CD4-positive, alpha-beta T cell treated with Interleukin-10 for 1 hour (primary cell): Measurements from ENCODE around the gene SIGLEC15.
"Not testable (repeated sequence)": the region's sequence is repeated elsewhere in the genome, so short reads cannot be mapped to it uniquely, and the experiment has no call there.

Experiments
- DNase-seq: peaks from one replicate; pipeline ENCODE4 v3.0.0-alpha.2; 2020

SIGLEC15 gene

GRCh38 chr18:45821026-45821425, 4.4 kb upstream of the SIGLEC15 start:
- no peak for DNase-seq

GRCh38 chr18:45821711-45822110, 3.8 kb upstream of the SIGLEC15 start:
- no peak for DNase-seq

DNA sequence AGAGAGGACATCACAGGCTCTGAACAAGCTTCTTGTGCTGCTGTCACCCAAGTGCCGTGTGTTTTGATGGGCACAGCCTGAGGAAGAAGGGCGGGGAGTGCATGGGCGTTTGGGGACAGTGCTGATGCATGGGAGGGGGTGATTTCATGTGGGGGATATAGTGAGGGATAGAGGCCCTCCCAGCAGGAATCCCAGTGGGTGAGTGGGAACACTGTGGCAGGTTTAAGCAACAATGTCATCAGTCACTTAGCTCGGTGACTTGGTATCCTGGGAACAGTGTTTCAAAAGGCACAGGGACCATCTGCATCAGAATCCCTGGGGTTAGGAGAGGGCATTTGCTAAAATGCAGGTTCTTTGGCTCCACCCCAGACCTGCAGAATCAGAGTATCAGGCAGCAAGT, 609 bp downstream of the SIGLEC15 start:
- DNase-seq = no peak

- DNase-seq = not testable (repeated sequence)
These were observed 1.2 kb downstream of the SIGLEC15 start for GRCh38 chr18:45826716-45827115.

DNA sequence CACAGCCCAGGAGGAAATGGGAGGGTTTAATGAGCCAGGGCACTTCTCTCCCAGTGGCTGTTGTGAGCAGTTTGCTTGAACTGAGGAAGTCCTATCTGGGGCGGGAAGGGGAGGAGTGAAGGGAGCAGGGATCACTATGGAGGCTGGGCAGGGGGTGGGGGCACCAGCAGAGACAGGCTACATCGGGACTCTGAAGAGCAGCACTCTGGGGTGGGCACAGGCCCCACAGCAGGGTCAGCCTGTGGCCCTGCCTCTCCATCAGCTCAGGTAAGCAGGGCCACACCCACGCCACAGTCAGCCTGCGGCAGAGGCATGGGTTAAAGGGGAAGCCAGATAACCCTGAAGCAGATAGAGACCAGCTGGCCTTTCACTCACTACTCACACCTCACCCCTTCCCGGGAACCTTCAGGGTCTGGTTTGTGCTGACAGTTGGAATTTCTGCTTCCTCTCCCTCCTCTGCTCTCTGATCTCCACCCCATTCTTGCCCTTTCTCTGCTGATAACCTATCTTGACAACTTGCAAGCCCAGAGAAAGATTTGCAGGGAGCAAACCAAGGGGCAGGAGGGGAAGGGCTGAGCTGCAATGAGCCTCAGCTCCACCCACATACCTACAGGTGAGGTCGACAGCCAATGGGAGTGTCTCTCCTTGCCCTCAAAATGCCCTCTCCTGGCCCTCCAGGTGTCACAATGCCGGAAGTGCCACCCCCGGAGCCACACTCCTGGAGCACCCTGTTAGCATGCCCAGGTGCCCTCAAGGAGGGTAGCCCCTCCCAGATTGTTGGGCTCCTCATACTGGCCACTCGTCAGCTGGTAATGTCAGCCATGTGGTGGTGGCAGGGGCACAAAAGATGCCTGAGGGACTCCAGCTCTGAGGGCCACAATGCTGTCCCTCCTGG, 3.7 kb downstream of the SIGLEC15 start:
- no peak for DNase-seq

DNA sequence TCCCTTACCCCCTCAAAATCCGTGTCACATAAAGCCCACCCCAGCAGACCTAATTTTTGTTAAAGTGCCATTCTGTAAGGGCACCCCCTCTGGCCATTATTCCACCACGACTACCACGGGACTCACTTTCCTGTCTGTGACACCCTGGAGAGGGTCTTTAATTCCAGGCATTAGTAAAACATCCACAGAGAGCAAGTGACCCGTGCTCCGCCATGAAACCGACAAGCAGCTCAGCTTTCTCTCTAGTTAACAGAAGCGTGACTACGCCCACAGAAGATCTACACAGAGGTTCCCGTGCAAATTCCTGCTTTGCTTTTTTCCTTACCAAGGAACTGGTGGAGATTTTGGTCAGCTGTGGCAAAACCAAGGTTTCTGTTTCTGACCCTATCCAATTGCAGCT, 4.4 kb downstream of the SIGLEC15 start:
- no peak for DNase-seq

DNA sequence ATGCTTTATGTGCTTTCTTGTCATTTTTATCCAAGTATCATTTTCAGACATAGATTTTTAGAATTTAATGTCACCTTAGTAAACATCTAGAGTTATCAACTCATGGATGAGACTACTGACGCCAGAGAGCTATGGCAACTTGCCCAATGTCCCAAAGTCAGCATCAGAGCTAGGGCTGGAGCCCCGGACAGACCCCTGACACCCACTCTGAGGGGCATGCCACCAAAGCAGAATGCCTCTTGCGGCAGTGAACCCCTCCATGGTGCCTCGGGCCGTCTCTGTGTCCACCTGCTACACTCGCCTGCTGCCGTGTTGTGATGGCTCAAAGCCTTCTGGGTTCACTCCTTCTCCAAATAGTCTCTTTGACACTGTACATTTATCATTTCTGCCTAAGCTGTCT, 5.4 kb downstream of the SIGLEC15 start:
- DNase-seq = no peak

DNA sequence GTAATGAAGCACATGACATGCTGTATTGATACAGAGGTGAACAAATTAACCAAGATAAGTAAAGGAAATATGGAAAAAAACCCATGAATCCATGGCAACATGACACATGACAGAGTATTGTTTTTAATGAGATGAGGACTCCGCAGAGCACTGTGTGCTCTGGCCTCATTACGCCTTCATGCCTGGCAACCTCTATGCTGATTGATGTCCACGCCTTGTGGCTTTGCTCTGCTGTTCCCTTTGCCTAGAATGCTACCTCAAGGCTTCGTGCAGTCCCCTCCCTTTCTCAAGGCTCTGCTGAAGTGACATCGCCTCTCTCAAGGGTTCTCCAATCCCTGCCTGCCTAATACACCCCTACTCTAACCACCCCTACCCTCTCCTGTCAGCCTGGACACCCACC, 8.4 kb downstream of the SIGLEC15 start:
- DNase-seq = no peak

GRCh38 chr18:45834306-45834705, 8.8 kb downstream of the SIGLEC15 start:
- no peak for DNase-seq

DNA sequence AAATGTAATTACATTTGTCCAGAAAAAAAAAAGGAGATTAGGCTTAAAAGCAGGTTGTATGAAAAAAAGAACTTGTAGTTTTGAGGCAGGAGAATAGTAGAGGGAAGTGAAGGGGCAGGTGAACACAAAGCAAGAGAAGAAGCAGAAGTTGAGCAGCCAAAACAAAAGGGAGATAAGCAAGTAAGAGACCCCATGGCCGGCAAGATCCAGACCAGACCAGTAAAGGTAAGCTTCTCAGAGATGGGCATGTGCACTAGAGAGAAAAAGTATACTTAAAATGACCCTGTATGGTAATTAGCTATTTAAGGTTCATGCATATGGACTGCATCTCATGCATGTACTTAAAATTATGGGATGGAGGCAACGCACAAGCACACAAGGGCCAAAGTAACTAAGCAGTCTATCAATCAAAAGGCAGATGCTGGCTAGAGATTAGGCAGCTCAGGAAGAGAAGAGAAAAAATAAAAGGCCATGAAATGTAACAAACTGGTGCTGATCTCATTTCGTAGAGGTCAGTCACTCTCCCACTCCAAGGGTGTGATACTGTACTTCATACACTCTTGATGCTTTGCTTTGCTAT, 9.7 kb downstream of the SIGLEC15 start:
- no peak for DNase-seq

DNA sequence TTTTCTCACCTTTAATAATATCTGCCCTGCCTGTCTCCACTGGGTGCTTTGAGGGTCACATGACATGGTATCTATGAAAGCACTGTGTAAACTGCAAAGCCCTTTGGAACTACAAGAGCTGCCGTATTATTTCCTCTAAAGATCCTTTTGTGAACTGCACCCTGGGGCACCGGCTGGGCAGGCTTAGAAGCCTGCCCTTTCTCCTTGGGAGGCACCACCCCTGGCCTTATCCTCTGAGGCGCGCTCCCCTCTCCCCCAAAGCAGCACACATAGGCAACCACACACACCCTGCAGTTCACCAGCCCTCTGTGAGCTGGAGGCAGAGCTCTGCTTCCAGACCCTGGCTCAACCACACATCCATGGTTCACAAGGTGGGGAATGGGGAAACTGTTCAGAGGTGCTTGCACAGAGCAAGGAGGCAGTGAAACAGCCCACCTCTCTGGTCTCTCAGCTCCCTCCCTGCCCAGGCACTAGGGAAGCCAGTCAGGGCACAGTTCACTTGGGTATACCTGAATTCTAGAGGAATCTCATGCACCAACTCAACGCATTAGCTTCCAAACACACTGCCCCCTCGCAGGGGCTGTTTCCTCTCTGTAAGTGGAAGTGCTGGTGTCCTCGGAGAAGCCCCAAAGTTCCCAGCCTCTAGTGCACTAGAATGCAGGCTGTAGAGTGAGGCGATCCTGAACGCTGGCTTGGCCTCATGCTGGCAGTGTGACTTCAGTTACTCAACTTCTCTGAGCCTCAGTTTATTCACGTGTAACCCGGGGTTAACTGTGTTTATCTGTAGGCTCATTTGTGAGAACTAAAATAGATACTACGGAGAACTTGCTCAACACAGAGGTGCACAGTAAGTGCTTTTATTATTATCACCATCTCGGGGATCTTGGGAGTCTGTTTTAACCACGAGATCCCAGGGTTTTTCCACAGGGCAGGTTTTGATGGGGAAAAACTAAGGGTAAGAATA, 11.0 kb downstream of the SIGLEC15 start:
- DNase-seq = no peak

DNA sequence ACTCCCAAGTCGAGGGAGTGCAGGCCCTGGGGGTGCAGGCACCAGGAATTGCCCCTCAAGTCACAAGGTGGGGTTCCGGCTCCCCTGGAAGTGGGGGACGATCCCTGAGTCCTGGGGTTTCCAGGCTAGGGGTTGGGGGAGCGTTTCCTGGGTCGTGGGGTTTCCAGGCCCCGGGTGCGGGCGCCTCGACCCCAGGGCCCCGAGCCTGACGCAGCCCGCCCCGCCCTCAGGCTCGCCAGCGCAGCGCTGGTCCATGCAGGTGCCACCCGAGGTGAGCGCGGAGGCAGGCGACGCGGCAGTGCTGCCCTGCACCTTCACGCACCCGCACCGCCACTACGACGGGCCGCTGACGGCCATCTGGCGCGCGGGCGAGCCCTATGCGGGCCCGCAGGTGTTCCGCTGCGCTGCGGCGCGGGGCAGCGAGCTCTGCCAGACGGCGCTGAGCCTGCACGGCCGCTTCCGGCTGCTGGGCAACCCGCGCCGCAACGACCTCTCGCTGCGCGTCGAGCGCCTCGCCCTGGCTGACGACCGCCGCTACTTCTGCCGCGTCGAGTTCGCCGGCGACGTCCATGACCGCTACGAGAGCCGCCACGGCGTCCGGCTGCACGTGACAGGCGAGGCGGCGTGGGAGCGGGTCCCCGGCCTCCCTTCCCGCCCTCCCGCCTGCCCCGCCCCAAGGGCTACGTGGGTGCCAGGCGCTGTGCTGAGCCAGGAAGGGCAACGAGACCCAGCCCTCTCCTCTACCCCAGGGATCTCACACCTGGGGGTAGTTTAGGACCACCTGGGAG, 12.0 kb downstream of the SIGLEC15 start:
- peak; percentile 45 for DNase-seq

GRCh38 chr18:45838302-45839070, 13.0 kb downstream of the SIGLEC15 start:
- DNase-seq = no peak

DNA sequence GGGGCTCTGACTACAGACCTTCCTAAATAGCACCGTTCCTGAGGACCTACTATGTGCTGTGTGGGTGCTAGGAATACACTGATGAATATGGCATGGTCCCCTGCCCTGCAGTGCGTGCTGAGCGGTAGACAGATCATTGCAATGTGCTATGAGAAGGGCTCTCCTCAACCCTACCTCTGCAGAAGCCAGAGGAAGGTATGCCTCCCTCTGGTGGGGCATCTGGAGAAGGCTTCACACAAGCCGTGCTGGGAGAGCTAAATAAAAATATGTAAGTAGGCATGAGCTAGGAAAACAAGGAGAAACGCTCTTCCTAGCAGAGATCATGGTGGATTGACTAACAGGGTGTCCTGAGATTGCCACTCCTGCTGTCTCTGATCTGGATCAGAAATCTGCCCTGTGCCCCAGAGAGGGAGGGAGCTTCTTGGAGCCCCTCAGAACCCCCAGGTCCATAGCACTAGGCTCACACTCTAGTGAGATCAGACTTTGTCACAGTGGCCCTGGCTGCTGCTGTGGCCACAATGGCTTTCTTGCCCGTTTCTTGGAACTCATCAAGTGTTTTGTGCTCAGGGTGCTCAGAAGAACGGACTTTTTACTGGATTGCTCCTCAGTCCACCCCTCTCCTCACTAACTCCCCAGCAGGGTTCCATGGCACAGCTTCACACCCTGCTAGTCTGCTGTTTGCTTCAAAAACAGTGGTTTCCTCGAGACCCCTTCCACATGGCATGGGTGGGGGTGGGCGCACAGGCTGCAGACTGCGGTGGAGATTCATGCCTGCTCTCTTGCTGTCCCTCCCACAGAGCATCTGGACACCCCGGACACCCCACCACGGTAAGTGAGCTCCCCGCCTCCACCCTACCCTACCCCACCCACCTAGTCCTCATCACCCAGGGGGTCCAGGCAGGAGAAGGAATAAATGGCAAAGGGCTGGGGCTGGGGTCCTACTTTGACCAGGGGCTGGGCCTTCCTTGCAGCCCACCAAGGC, 14.2 kb downstream of the SIGLEC15 start:
- peak; percentile 40 for DNase-seq

- DNase-seq = no peak
These were observed 15.7 kb downstream of the SIGLEC15 start for GRCh38 chr18:45841060-45841764.

- DNase-seq = no peak
These were observed 16.4 kb downstream of the SIGLEC15 start for GRCh38 chr18:45841765-45842442.

- DNase-seq = no peak
These were observed 17.5 kb downstream of the SIGLEC15 start for GRCh38 chr18:45843019-45843418.

DNA sequence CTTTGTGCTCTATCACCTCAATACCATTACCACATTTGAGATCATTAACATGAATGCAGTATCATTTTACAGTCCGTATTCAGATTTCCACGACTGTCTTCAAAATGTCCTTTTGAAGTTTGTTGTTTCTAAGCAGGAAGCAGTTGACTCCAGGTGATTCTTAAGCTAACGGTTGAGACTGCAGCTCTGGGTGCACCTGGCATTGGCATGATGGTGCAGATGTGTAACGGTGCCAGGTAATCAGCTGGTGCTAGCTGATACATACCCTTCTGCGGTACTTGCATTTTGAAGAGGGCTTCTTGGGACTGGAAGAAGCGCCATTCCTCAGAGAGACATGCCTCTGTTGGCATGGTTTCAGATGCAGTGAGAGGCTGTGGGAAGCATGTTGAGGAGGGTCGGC, 19.5 kb downstream of the SIGLEC15 start:
- DNase-seq = no peak

- DNase-seq = no peak
These were observed 19.9 kb downstream of the SIGLEC15 start for GRCh38 chr18:45845410-45845809.
